DMS114 treated with DMSO at 0.1 percent for 48 hours (cell line): ENCODE results near the gene TMEM140.

Experiments
- DNase-seq: peaks from one replicate; lab custom pipeline; 2025; ENCODE audit not compliant: unreplicated experiment; lab: John Stamatoyannopoulos, UW

The TMEM140 gene

DNA sequence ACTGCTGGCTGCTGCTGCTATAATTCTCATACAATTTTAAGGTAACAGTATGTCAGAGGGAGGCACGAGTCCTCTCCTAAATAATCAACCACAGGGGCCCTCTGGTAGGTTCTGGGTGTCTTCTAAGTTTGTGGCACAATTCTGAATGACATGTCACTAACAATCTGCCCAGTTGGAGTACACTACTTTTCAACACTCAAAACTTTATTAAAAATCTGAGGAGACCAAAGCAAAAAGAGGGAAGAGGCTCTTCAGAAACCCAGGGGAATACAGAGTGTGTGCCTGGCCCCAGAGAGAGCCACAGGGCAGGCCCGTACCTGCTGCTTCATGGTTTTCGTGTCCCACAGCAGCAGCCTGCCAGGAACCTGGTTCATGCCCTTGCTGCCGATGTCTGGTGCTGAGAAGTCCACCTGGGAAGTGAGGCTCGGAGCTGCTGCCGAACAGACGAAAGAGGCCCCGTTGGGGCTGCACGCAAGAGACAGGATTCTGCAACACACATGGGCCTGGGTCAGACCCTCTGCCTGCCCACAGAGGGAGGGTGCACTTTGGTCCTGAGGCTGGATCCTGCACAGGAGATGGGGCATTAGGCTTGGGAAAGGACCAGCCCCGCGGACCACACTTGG, 45.2 kb downstream of the TMEM140 start:
- DNase-seq: no peak

DNA sequence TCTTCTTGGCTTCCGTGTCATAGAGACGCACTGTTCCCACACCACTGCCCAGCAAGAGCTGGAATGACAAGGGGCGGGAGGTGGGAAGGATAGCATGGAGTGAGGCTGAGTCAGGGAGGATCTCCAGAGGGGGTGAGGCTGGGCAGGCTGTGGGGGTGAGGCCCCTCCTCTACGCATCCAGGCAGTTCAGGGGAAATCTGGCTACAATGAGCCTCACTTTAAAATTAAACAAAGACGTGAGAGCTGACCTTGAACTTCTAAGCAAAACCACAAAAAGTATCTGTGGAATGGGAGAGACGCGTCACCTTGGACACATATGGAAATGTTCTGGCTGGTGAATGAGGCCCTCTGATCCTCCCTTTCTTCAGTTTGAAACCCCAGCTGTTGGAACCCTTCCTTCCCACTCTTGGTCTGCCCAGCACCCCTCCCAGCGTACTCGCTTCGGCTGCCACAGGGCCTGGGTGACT, 45.8 kb downstream of the TMEM140 start:
- DNase-seq: no peak

DNA sequence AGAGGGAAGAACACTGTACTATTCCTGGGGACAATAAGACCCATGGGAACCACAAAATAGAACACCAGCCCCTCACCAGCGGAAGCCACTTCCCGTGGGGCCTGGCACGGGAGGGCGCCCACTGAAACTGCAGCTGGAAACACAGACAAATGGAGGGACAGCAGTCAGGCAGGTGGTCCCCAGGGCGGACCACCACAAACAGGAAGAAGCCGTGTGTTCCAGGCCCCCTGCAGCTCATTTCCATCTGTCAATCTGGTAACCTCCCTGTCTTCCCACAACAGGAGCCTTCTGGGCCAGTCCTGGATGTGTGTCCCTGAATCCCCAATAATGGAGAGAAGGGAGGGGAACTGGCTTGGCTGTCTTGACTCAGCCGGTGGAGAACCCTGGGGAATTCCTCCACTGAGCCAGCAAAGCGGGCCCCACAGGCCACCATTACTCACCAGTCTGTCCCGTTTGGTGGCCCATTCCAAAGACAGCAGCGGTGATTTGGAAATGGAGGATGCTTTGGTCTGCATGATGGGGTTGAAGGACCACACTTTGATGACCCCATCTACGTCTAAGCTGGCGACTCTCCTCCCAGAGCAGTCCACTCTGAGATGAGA, 46.7 kb downstream of the TMEM140 start:
- no peak for DNase-seq

DNA sequence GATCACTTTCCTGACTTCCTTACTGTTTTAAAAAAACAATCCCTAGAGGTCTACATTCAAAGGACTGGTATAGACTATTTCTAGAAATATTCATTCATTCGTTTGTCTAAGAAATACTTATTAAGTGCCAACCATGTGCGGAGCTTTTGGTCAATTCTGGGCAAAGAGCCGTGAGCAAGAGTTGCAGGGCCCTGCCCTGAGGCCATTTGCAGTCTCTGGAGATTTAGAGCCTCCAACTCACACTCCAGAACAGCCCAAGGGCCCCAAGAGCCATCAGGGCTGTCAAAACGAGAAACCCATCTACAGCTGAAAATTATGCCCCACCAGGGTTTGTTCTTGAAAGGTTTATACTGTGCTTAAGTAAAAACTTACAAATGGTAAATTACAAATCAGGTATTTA, 47.3 kb downstream of the TMEM140 start:
- DNase-seq: no peak

DNA sequence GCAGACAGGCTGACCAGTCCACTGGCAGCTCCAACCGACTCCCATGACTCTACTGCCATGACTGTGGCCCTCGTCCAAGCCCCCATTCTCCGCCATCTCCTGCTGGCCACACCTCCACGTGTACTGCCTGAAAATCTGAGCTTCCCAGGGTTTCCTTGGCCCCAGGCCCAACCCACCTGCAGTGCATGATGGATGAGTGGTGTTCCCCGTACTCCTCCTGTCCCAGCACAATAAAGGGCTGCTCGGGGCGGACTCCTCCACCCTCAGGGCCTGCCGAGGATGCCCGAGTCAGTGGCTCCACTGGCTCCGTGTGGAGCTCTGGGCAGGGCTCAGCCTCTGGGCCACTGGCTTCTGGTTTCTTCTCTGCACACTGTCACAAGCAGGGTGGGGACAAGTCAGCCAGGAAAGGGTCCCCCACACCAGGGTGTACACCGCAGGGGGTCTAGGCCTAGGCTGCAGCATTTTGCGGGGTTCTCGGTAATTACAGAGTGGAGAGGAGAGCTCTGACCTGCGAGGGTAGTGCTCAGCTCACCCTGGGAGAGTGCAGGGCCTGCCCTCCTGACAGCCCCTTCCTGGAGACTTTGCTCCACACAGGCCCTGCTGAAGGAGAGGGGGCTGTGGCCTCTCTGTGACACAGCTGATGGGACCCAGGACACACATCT, 48.2 kb downstream of the TMEM140 start:
- no peak for DNase-seq

DNA sequence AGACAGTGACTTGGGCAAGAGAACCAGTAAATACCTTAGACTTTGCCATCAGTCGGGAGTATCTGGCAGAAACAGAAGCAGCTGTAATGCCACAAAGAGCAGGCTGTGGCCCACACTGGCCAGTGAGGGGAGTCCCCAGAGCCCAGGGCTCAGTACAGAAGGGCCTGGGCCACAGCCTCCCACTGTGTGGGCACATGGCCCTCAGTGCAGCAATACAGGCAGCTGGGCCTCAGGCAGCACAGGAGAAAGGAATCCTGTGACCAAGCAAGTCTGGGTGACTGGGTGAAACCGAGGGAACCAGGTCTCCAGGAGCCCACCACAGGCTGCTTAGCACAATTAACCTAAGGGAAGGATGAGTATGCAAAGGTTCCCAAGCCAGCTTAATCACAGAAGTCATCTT, 49.5 kb downstream of the TMEM140 start:
- DNase-seq: no peak

DNA sequence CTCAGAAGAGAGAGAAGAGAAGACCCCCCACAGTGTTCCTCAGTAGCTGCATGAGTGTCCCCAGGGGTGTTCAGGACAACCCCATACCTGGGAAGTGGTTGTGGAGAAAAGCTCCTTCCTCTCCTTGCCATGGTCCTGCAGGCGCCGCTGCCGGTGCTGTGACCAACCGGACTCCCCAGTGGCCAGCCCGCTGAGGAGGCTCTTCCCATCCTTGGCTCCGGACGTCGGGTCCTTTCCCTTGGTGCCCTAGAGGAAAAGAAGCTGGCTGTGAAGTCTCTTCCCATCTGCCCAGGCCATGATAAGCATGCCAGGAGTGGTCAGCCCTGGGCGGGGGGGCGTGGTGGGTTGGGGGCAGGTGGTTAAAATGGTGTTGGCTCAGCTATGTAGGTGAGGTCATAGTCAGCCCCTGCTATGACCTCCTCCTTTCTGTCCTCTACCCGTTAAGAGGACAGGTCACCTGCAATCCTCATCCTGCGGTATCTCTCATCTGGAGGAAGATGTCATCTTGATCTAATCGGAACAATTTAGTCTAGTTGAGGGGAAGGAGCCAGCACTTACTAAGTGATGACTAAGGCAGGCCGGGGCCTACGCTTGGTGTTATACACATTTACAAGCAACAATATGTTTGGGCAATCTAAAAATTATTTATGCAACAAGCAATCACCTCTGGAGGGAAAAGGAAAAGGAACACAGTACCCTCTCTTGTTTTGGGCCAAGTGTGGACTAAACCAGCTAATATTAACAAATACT, 50.2 kb downstream of the TMEM140 start:
- DNase-seq: no peak

DNA sequence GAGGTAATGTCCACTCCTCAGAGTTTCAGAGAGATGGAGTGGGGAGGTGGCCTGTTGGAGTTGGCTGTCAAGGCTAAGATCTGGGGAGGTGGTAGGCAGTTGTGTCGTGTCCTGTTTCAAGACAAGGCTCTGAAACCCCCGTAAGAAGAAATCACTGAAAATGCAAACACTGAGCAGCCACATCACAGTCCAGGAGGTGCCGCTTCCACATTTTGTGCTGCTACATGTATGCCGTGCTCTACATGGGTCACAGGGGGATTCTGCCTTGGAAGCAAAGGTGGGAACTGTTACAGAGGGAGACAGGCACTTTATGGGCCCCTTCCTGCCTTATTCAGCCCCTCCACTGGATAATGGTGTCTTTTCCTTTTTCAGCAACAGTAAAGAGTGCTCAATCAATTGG, 51.6 kb downstream of the TMEM140 start:
- DNase-seq: no peak

DNA sequence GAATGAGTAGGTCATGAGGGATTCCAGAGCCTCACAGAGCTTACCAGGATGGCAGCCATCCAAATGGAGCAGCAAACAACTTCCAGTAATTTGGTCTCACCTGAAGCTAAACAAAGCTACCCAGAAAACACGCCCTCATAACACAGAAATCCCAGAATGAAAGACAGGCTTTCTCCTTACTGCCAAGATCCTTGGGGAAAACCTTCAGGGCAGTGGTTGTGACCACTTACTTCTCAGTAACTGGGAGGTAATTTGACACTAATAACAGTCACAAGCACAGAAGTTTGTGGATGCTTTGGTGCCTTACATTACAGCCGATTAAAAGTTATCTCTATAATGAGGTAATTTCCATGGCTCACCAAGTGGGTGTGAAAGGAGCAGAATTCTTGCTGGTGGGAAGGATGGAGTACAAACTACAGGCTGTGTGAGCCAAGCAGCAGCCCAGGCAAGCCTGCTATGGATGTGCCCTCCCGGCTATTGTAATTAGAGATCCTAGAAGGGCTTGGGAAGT, 53.0 kb downstream of the TMEM140 start:
- DNase-seq: no peak

DNA sequence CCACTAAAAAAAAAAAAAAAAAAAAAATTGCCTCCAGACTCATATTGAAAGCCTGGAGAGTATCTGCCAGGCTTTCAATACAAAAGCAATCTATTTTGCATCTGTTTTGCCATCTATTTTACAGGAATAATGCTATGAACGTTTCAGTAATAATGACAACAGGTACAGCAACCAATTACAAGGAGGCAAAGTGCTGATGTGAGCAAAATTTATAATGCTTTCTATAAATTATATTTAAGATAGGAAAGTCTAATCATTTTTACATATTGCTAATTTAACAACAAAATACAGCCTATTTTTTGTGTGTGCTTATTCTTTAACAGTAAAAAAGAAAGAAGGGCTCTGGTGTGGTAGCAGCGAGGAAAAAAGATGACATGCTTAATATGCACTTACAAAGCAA, 53.5 kb downstream of the TMEM140 start:
- no peak for DNase-seq

DNA sequence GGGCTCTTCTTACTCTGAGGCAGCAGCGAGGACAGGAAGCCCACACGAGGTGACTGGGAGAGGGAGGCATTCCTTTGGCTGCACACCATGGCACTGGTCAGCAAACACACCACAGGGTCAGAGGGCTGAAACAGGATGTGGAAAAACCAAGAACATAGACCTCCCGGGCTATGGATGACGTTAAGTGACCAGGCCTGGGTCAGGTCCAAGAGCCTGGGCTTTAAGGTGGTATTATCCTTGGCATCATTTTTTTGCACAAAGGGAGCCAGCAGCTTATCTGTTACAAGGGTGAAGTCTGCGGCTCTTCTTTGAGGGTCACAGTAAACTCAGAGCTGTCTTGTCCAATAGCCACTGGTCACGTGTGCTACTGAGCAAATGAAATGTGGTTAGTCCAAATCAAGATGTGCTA, 56.5 kb downstream of the TMEM140 start:
- no peak for DNase-seq

DNA sequence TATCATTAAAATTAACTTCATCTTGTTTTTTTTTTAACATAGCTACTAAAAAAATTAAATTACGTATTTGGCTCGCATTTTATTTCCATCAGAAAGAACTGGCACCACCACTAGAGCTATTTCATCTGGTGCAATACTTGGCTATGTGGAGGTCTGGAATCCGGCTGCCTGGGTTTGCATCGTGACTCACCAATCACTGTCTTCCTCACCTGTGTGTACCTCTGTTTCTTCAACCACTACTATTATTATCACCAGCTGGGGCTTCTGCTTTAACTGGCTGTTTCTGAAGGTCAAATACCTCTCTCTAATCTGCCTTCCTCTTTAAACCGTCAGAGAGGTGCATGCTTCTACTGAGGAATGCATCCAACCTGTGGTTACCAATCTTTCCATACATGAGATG, 57.0 kb downstream of the TMEM140 start:
- no peak for DNase-seq

DNA sequence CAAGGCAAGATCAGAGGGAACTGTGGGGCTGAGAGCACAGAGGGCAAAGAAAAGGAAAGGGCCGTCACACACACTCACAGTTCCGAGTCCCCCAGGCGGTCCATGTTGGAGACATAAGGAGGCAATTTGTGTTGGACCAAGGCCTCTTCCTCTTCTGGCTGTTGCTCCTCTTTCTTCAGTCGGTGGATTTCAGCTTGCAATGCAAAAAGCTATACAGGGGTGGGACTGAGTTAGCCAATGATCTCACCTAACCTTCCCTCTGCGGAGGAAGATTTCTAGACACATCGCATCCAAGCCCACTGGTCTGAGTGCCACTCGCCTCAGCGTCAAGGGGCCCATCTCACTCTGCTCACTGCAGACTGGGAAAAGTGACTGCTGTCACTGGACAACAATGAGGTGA, 58.0 kb downstream of the TMEM140 start:
- no peak for DNase-seq

DNA sequence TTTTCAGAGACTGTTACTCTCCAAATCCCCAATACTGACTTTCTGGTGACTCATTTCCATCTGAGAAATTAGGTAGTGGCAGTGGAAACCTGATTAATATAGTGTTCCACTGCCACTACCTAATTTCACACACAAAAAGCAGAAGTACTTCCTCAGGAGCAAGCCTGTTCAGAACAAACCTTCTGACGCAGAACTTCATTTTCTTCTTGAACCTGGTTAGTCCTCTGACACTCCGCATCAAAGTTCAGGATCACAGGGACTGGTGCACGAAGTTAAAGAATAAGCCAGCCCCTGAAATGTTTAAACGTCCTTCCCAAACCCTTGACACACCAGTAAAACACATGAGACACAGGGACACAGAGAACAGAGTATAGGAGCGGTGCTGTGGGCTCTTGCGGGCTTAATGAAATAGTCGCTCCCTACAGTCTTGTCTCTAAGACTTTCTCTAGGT, 59.1 kb downstream of the TMEM140 start:
- DNase-seq: no peak

DNA sequence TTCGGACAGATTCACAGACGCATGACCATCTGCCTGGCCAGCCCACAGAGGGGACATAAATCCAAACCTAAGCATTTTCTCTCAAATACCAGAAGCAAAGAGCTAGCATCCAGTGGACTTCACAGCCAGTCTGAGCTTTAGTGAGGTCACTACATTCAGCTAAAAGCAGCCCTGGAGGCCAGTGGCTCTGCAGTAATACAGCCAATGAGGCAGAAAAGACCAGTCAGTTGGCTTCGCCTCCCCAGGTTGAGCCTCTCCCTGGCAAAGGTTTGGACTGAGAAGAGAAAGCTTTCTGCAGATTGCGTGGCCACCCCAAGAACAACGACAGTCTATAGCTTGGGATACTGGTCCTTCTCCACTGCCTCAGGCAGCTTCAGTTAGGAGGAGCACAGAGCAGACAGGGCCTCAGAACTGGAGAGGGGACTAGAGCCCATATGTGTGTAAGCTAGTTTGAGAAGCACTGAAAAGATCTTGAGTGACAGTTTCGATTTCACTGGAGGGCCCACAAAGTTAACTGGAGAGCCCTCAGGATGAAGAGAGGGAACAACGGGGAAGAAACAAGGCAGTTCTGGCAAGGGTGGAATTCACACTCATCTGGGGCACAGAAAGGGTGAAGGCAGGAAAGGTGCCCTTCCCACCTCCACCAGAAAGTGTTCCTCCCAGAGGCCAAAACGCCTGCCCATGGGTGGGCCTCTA, 59.7 kb downstream of the TMEM140 start:
- no peak for DNase-seq

DNA sequence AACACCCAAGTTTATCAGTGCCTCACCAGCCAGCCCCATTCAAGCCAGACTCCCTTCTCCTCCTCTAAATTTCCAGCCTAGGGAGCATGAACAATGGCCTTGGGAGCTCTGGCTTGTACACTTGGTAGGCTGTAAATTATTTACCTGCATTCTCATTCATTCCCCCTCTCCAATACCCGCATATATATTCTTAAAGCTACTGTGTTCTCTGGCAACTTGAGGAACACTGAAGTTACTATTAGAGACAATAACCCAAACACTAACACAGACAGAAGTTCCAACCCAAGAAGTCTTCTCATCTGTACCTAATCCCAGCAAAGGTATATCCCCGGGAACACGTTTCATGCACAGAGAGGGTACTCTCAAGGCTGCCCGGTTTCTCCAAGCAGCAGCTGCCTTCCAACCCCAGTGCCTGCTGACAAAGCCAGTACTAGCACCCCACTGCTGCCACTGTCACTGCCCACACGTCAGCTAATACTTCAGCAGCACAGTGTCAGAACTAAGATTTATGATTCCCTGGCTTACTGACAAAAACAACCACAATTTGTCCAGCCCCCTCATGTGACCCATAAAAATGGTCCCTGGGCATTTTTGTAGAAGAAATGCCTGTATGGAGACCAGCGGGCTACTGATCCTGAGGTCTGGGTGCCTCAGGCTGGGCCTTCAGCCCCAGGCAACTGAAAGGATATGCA, 60.4 kb downstream of the TMEM140 start:
- no peak for DNase-seq

DNA sequence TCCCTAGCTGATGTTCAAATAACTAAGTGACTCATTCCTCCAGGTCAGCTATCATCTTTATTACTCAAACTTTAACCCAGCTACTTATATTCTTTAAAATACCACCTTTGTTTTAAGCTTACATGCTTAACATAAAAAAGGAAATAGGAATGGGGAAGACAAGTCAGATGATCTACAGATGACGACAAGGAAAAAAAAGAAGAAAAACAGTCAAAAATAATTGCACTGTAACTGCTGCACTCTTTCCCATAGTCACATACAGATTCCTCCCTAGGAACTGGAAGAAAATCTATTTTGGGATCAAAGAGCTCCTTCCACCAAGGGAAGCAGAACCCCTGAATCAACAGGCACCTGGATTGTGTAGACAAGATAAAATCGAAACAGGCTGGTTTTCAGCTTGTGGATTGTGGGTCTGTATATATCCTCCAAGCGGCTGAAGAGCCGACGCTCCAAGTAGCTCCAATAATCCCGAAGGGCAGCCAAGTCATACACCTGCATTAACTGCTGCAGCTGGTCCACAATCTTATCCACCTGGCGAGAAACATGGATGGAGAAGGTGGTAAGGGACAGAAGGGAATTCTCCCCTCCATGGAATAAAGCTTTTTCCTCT, 61.5 kb downstream of the TMEM140 start:
- DNase-seq: no peak

DNA sequence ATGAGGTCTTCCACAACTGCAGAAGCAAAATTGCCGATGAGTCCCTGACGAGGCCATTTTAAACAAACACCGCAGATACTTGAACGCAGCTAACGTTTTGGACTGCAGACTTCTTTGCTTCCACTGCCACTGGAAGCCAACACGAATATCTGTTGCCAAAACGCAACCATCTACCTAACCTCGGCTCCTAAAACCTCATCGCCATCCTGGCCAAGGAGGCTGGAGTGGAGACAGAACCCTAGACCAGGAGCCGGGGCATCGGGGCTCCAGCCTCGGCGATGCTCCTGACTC, 63.0 kb downstream of the TMEM140 start:
- DNase-seq: no peak

DNA sequence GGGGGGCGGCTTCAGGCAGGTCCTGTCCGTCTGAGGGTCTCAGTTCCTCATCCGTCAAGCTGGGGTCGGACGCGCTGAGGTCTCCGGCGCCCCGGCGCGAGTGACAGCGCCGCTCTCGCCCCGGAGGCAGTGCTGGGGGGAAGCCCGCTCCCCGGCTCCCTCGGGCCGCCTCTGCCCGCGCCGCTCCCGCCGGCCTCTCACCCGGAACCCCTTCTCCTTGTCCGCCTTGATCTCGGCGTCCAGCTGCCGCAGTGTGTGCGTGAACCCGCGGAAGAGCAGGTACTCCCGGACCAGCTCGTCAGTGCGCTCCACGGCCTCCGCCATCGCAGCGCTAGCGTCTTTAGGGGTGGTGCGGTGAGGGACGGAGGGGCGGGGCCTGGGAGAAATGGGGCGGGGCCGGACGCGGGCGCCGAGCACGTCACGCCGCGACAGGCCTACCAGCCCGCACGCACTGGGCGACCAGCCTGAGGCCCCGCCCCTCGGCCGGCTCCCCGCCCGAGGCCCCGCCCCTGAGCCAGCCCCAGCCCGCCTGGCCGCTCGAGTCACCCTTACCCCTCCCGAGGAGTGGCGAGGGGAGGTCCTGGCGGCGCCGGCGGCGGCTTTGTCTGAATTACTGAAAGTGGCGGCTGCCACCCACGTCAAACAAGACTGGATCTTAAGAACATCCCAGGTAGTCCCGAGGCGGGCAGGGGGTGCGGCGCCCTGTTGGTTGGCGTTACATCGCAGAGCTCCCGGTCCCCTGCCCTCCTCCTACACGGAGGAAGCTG, 63.5 kb downstream of the TMEM140 start, which contains the start of gene WDR91:
Gene WDR91 (minus strand): TSS at position 348 of the 767 bp plus-strand sequence. CDS start 24 bp downstream, at position 324.
- peak; percentile 78 for DNase-seq
